ENCODE results near the gene GRM1. TPM values are rescaled to one million over a fixed set of nuclear protein-coding genes. Genes with fewer than 3 reads are reported as not detected.

Gene GRM1
- total RNA-seq, 4 donors from 2014 or later: 0.16 TPM; not detected in 3

GRCh38 chr6:146402476-146402875, 373.6 kb downstream of the GRM1 start:
- no peak for TF ChIP-seq CTCF (IDR thresholded peaks at IDR 0.05)
- no peak for ATAC-seq (ENCODE audit: low FRiP score)
- DNase-seq (ENCODE audit: low spot score): no peak

- ATAC-seq (ENCODE audit: low FRiP score): no peak
These were observed 379.7 kb downstream of the GRM1 start for GRCh38 chr6:146408583-146408982.

GRCh38 chr6:146410851-146411595, 382.2 kb downstream of the GRM1 start:
- no peak for TF ChIP-seq CTCF (IDR thresholded peaks at IDR 0.05)
- DNase-seq (ENCODE audit: low spot score) (no peak), ATAC-seq (ENCODE audit: low FRiP score) (no peak)

More at GRCh38 chr6:146408583-146408982, 379.7 kb downstream of the GRM1 start:
- no peak for TF ChIP-seq CTCF (IDR thresholded peaks at IDR 0.05)
- no peak for DNase-seq (ENCODE audit: low spot score)

- DNase-seq (ENCODE audit: low spot score): no peak
- no peak for ATAC-seq (ENCODE audit: low FRiP score)
- no peak for TF ChIP-seq CTCF (IDR thresholded peaks at IDR 0.05)
These were observed 390.7 kb downstream of the GRM1 start for GRCh38 chr6:146419576-146419975.

GRCh38 chr6:146420255-146420654, 391.4 kb downstream of the GRM1 start:
- ATAC-seq (ENCODE audit: low FRiP score): no peak

GRCh38 chr6:146422789-146423375, 394.0 kb downstream of the GRM1 start:
- ATAC-seq (ENCODE audit: low FRiP score): no peak
- DNase-seq (ENCODE audit: low spot score): no peak
- no peak for TF ChIP-seq CTCF (IDR thresholded peaks at IDR 0.05)

More at GRCh38 chr6:146420255-146420654, 391.4 kb downstream of the GRM1 start:
- DNase-seq (ENCODE audit: low spot score): no peak
- no peak for TF ChIP-seq CTCF (IDR thresholded peaks at IDR 0.05)

GRCh38 chr6:146423452-146423851, 394.6 kb downstream of the GRM1 start:
- ATAC-seq (ENCODE audit: low FRiP score) (no peak), DNase-seq (ENCODE audit: low spot score) (no peak)
- no peak for TF ChIP-seq CTCF (IDR thresholded peaks at IDR 0.05)
